Mucosa of descending colon (tissue), 3 donors: ENCODE results near the gene GNB1L. TPM values are rescaled to one million over a fixed set of nuclear protein-coding genes. Genes with fewer than 3 reads are reported as not detected.
A peak's percentile ranks its signal among the peaks of the same experiment; 100 is the strongest.

ENCODE experiments used
- ATAC-seq: fragments of 200-7000 bp; cut with Tn5 transposase; one replicate; pipeline ENCODE4 v1.9.1; 2020; ENCODE audit warnings: mild to moderate bottlenecking, moderate library complexity
- DNase-seq, 3 donors: peaks; one replicate each; pipeline ENCODE4 v3.0.0-alpha.2; 2020
- H3K36me3 ChIP-seq: fragments of 200-600 bp; one replicate; pipeline ENCODE4 v1.8.0; 2021; ENCODE audit warnings: low read depth, mild to moderate bottlenecking
- H3K4me1 ChIP-seq: fragments of 200-600 bp; one replicate; pipeline ENCODE4 v1.8.0; 2021; ENCODE audit warnings: low read depth, mild to moderate bottlenecking
- H3K4me3 ChIP-seq: fragments of 200-600 bp; one replicate; pipeline ENCODE4 v1.8.0; 2021; ENCODE audit warnings: mild to moderate bottlenecking
- H3K9me3 ChIP-seq: fragments of 200-600 bp; one replicate; pipeline ENCODE4 v1.8.0; 2021; ENCODE audit warnings: mild to moderate bottlenecking
- intact Hi-C, 2 donors: fragments of 100-400 bp; cut with DNase I in 1 of 2; cut with micrococcal nuclease in 1 of 2; formaldehyde crosslinking; loops; one replicate each; pipeline versions ENCODE4 v1.11.0 to v1.11.1; 2022; cut with DNase I, micrococcal nuclease
- total RNA-seq, 3 donors: library from RNA; stranded (reverse); fragmentation: NEBNext Ultra II Directional in 2 of 3; extraction: Animal tissue kit (Norgen Biotek cat#: 25700) in 2 of 3; gene quantifications; one replicate each; pipeline versions ENCODE4 v1.2.1 to v1.2.4, GENCODE V29; 2021 to 2023
- TF ChIP-seq, protein P1 (sequence below): fragments of 200-600 bp; IDR thresholded peaks from one replicate; pipeline ENCODE4 v1.8.0; 2022; ENCODE audit warnings: antibody characterized with exemption, mild to moderate bottlenecking
- donor health status: DM: no; HTN: no; CAD: no; lungs with moderate emphysema.
- donor health status: DM: no; HTN: no; CAD: no.
- donor health status: DM: no; HTN: yes; CAD: no.

GNB1L gene
- total RNA-seq, 3 donors from 2014 or later = 2.7 to 4.7 (median 3.4) TPM

DNA sequence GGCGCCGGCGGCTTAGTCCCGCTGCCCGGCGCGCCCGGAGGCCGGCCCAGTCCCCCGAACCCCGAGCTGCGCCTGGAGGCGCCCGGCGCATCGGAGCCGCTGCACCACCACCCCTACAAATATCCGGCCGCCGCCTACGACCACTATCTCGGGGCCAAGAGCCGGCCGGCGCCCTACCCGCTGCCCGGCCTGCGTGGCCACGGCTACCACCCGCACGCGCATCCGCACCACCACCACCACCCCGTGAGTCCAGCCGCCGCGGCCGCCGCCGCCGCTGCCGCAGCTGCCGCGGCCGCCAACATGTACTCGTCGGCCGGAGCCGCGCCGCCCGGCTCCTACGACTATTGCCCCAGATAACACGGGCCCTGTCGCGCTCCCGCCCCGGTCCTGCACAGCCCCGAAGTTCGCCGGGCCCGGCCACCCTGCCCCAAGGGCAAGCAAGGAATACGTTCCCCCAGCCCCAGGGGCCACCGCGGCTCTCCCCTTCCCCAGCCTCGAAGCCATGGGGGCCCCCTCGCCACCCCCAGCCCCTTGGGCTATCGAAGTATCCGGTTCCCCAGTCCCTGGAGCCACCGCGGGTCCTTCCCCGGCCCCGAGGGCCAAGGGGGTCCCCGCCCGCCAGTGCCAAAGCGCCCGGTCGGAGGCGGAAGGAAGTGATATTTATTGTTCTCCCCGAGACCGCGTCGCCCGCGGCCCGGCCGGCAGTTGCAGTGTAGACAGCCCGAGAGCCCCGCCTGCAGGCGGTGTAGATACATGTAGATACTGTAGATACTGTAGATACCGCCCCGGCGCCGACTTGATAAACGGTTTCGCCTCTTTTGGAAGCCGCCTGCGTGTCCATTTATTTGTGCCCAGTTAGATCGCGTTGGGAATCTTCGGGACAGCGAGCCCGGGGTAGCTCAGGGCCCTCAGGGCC, 87.9 kb downstream of the GNB1L start:
- Histone ChIP-seq H3K4me1 (peaks cover 15% of the 10 kb centered on the region), H3K36me3 (no peaks in the 10 kb centered on the region), H3K4me3 (no peak overlapping the region), H3K9me3 (no peaks in the 10 kb centered on the region)
- intact Hi-C loops = no loop called here
- DNase-seq (peak; percentile 68 to 70 (median 69)), ATAC-seq (peak; percentile 77)
- TF ChIP-seq, protein P1, sequence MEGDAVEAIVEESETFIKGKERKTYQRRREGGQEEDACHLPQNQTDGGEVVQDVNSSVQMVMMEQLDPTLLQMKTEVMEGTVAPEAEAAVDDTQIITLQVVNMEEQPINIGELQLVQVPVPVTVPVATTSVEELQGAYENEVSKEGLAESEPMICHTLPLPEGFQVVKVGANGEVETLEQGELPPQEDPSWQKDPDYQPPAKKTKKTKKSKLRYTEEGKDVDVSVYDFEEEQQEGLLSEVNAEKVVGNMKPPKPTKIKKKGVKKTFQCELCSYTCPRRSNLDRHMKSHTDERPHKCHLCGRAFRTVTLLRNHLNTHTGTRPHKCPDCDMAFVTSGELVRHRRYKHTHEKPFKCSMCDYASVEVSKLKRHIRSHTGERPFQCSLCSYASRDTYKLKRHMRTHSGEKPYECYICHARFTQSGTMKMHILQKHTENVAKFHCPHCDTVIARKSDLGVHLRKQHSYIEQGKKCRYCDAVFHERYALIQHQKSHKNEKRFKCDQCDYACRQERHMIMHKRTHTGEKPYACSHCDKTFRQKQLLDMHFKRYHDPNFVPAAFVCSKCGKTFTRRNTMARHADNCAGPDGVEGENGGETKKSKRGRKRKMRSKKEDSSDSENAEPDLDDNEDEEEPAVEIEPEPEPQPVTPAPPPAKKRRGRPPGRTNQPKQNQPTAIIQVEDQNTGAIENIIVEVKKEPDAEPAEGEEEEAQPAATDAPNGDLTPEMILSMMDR = no peak

DNA sequence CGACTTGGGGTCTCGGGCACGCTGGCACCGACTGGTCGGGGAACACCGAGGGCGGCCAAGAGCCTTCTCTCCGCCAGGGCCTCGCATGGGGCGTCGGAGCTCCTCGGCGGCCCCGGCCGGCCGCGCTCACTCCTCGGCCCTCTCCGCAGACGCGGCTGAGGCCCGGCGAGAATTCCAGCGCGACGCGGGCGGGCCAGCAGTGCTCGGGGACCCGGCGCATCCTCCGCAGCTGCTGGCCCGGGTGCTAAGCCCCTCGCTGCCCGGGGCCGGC, 88.5 kb downstream of the GNB1L start:
- ATAC-seq = no peak
- Histone ChIP-seq H3K4me1 (peaks cover 15% of the 10 kb centered on the region), H3K9me3 (no peaks in the 10 kb centered on the region), H3K4me3 (no peak overlapping the region), H3K36me3 (no peaks in the 10 kb centered on the region)
- DNase-seq = no peak
- intact Hi-C loops = no loop called here
- TF ChIP-seq, protein P1 = no peak

DNA sequence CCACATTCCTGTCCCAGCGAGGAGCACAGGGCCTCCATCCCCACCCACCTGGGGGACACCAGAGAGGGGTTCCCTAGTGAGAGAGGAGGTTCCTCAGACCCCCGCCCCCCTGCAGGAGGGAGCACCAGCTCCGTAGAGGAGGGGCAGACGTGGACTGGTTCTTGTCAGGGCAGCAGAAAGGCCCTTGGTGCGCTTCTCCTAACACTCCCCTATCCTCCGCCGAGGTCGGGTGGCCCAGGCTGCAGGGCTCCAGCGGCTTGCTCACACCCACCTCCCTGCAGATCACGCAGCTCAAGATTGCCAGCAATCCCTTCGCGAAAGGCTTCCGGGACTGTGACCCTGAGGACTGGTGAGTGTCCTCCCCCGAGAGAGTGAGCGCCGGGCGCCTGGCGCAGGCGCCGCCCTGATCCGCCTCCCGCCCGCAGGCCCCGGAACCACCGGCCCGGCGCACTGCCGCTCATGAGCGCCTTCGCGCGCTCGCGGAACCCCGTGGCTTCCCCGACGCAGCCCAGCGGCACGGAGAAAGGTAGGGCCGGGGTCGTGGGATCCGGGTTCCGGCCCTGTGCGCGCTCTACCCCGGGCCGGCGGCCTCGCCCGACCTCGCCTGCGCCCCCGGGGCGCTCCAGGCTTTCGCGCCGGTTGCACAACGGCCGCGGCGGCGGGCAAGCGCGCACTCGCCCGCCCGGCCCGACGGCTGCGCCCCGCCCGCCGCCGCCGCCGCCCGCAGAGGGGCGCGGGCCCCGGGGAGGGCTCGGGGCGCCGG, 89.0 kb downstream of the GNB1L start:
- TF ChIP-seq, protein P1 = no peak
- peak in 1 of 3 donors; percentile 47 for DNase-seq
- ATAC-seq = peak; percentile 39
- Histone ChIP-seq H3K9me3 (no peaks in the 10 kb centered on the region), H3K36me3 (no peaks in the 10 kb centered on the region), H3K4me1 (peaks cover 15% of the 10 kb centered on the region), H3K4me3 (no peak overlapping the region)
- intact Hi-C loops = no loop called here

DNA sequence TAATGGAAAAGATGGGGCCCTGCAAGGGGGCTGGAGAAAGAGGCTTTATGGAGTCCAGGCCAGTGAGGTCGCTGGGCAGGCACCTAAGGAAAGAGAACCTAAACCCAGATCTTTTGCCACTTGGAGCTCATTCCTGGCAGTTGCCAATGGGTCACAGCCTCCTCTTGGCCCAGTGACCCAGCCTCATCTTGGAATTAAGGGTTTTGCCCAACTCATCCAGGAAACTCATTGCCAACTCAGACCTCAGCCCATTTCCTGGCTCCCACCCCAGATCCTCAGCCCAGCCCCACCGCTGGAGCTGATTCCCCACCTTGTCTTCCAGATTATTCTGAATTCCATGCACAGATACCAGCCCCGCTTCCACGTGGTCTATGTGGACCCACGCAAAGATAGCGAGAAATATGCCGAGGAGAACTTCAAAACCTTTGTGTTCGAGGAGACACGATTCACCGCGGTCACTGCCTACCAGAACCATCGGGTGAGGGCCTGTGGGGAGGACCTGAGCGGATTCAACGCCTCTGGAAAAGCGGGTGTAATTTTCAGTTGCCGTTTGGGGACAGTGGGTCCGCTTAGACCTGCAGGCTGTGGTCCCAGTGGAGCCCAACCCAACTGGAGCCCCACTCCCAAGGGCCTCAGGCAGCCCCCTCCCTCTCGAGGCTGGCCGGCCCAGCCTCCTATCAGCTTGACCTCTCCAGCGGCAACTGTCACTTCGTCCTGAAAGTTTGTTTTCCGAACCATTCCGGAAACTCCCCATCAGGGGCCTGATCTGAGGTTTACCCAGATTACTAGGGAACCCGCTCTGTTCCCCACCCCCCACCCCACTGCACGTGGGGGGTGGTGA, 89.8 kb downstream of the GNB1L start:
- TF ChIP-seq, protein P1 = no peak
- Histone ChIP-seq H3K4me1 (peaks cover 15% of the 10 kb centered on the region), H3K36me3 (no peaks in the 10 kb centered on the region), H3K9me3 (no peaks in the 10 kb centered on the region), H3K4me3 (no peak overlapping the region)
- intact Hi-C loops = no loop called here
- no peak for ATAC-seq
- DNase-seq = no peak

DNA sequence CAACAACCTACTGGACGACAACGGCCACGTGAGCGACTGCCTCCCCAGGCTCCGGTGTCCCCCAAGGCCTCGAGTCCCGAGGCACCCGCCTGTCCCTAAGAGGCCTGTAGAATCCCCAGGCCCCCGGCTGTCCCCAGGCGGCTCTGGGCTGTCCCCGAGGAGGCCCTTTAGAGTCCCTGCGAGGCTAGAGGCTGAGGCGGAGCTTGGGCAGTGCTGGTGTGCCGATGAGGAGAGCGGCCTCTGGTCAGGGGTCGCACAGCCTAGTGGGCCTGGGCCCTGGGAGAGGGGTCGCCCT, 90.4 kb downstream of the GNB1L start:
- Histone ChIP-seq H3K4me3 (no peak overlapping the region), H3K36me3 (no peaks in the 10 kb centered on the region), H3K4me1 (peaks cover 15% of the 10 kb centered on the region), H3K9me3 (no peaks in the 10 kb centered on the region)
- TF ChIP-seq, protein P1 = no peak
- ATAC-seq (no peak), DNase-seq (no peak)
- intact Hi-C loops = no loop called here
